Stimulated activated CD8-positive, alpha-beta memory T cell treated with anti-CD3 and anti-CD28 coated beads, Interleukin-4, amount 100 ng/mL, for 24 hours (primary cell): ENCODE data around the gene TMEM132C.

Source experiments
- DNase-seq: peaks from one replicate; pipeline ENCODE4 v3.0.0-alpha.2; 2020; ENCODE audit warnings: low read depth

Gene TMEM132C

GRCh38 chr12:128707488-128707887 lies 440.5 kb downstream of the TMEM132C start:
- no peak for DNase-seq

GRCh38 chr12:128708789-128709188 lies 441.8 kb downstream of the TMEM132C start:
- no peak for DNase-seq

- no peak for DNase-seq
These were observed 442.7 kb downstream of the TMEM132C start for GRCh38 chr12:128709660-128710059.

GRCh38 chr12:128711486-128711885 lies 444.5 kb downstream of the TMEM132C start:
- no peak for DNase-seq

GRCh38 chr12:128712622-128713021 lies 445.7 kb downstream of the TMEM132C start:
- DNase-seq: no peak

- no peak for DNase-seq
These were observed 448.5 kb downstream of the TMEM132C start for GRCh38 chr12:128715485-128715884.

- DNase-seq: no peak
These were observed 457.6 kb downstream of the TMEM132C start for GRCh38 chr12:128724468-128725046.

- no peak for DNase-seq
These were observed 459.9 kb downstream of the TMEM132C start for GRCh38 chr12:128726886-128727285.

GRCh38 chr12:128727461-128727860 lies 460.5 kb downstream of the TMEM132C start:
- DNase-seq: no peak

- DNase-seq: no peak
These were observed 461.0 kb downstream of the TMEM132C start for GRCh38 chr12:128727999-128728398.

- no peak for DNase-seq
These were observed 462.7 kb downstream of the TMEM132C start for GRCh38 chr12:128729628-128730121.

GRCh38 chr12:128734371-128734770 lies 467.4 kb downstream of the TMEM132C start:
- DNase-seq: no peak

GRCh38 chr12:128737292-128737966 lies 470.5 kb downstream of the TMEM132C start:
- DNase-seq: no peak

- DNase-seq: no peak
These were observed 476.9 kb downstream of the TMEM132C start for GRCh38 chr12:128743916-128744315.

- no peak for DNase-seq
These were observed 479.1 kb downstream of the TMEM132C start for GRCh38 chr12:128745772-128746689.

- no peak for DNase-seq
These were observed 480.5 kb downstream of the TMEM132C start for GRCh38 chr12:128747441-128747840.

GRCh38 chr12:128752386-128752785 lies 485.4 kb downstream of the TMEM132C start:
- no peak for DNase-seq

GRCh38 chr12:128753438-128753837 lies 486.5 kb downstream of the TMEM132C start:
- no peak for DNase-seq

GRCh38 chr12:128754275-128754674 lies 487.3 kb downstream of the TMEM132C start:
- no peak for DNase-seq

- no peak for DNase-seq
These were observed 488.6 kb downstream of the TMEM132C start for GRCh38 chr12:128755566-128755965.
